ENCODE data around the gene GINS3.
"Not testable (repeated sequence)": the region's sequence is repeated elsewhere in the genome, so short reads cannot be mapped to it uniquely, and the experiment has no call there.

Gene GINS3

DNA sequence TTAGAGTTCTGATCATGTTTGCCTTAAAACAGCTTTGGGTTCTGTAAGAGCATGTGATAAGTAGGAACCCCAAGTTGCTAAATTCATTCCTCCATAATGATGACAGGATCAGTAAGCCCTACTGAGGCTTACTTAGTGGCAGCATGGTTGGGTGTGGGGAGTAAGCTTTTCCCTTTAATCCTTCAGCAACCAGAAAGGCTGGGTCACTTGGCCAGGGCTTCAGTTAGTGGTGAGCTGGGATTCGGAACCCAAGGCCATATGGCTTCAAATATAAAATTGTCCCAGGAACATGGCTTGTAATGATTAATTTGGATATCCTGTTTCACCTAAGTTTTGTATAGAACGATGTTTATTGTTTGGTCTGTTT is 850 bp downstream of the GINS3 start:
- DNase-seq: no peak

DNA sequence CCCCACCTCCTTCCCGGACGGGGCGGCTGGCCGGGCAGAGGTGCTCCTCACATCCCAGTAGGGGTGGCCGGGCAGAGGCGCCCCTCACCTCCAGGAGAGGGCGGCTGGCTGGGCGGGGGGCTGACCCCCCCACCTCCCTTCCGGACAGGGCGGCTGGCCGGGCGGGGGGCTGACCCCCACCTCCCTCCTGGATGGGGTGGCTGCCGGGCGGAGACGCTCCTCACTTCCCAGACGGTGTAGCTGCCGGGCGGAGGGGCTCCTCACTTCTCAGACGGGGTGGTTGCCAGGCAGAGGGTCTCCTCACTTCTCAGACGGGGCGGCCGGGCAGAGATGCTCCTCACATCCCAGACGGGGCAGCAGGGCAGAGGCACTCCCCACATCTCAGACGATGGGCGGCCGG is 4.6 kb downstream of the GINS3 start:
- not testable (repeated sequence) for DNase-seq

DNA sequence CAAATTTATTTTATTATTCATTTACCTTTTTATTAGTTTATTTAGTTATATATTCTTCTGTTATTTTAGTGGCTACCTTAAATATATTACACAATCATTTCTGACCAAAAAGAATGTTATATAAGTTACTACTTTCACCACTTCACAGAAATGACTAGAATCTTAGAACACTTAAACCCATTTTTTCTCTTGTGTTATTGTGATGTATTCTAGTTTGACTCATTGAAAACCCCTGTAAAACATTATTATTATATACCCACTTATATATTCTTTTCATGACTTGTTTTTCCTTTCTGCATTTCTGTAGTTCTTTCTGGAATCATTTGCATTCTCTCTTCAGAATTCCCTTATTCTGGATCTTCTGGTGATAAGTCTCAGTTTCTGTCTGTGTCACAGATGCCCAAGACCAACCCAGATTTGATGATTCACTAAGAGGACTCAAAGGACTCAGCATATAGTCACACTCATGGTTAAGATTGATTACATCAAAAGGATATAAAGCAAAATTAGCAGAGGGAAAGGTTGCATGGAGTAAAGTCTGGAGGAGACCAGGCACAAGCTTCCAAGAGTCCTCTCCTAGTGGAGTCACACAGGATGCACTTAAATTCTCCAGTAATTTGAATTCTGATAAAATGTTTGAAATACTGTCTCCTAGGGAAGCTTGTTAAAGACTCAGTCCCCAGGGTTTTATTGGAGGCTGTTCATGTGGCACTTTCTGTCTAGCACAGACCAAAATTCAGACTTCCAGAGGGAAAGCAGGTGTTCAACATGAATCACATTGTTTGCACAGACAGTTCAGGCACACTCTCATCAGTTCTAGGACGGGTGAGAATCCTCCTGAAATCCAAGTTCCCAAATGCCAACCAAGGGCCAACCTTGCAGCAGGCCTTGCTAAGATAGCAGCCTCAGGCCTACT is 7.7 kb downstream of the GINS3 start:
- no peak for DNase-seq

DNA sequence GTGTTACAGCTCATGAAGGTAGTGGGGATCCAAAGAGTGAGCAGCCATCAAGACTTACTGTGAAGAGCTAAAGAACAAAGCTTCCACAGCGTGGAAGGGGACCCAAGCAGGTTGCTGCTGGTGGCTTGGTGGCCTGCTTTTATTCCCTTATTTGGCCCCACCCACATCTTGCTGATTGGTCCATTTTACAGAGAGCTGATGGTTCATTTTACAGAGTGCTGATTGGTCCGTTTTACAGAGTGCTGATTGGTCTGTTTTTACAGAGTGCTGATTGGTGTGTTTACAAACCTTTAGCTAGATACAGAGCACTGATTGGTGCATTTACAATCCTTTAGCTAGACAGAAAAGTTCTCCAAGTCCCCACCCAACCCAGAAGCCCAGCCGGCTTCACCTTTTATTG is 9.0 kb downstream of the GINS3 start:
- not testable (repeated sequence) for DNase-seq

DNA sequence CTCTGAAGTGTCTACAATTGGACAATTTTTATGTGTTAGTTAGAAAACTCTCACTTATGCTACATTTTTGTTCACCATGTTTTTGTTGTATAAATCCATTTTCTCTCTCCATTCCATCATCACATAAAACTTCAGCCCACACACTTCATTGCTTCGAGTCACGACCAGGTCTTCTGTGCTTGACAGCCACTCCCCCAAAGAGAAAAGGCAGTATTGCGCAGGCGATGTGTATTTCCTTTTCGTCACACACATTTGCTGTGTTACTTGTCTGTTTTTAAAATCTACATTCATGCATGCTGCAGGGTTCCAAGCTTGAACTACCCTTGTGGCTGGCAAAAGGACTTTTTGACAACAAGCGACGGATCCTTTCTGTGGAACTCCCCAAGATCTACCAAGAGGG is 10.5 kb downstream of the GINS3 start:
- no peak for DNase-seq

DNA sequence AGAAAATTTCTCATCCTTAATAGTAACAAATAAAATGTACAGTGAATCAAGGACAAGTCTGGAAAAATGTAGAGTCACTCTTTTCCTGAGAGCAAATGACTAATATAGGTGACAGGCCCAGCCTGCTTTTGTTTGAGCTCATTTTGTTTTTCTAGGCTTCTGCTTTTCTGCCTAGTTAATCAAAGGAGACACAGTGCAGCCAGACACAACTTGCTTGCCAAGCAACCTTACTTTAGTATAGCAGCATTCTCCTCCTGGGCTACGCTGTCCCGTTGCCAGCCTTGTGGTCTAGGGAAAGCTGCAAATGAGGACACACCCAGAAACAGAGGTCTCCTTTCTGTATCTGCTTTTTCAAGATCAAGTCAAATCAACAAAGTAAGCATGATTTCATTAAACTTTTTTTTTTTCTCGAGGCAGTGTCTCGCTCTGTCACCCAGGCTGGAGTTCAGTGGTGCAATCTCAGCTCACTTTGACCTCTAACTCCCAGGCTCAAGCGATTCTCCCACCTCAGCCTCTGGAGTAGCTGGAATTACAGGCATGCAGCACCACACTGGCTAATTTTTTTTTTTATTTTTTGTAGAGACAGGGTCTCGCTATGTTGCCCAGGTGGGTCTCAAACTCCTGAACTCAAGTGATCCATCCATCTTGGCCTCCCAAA is 17.2 kb downstream of the GINS3 start:
- no peak for DNase-seq

DNA sequence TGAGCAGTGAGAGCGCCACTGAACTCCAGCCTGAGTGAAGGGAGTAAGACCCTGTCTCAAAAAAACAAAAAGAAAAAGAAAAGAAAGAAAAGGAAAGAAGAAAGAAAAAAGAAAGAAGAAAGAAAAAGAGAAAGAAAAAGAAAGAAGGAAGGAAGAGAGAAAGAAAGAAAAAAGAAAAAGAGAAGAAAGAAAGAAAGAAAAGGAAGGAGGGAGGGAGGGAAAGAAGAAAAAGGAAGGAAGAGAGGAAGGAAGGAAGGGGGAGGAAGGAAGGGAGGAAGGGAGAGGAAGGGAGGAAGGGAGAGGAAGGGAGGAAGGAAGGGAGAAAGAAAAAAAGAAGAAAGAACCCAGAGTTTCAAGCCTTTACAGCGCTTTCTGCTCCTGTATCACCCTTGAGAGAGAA is 19.1 kb downstream of the GINS3 start:
- DNase-seq: no peak

DNA sequence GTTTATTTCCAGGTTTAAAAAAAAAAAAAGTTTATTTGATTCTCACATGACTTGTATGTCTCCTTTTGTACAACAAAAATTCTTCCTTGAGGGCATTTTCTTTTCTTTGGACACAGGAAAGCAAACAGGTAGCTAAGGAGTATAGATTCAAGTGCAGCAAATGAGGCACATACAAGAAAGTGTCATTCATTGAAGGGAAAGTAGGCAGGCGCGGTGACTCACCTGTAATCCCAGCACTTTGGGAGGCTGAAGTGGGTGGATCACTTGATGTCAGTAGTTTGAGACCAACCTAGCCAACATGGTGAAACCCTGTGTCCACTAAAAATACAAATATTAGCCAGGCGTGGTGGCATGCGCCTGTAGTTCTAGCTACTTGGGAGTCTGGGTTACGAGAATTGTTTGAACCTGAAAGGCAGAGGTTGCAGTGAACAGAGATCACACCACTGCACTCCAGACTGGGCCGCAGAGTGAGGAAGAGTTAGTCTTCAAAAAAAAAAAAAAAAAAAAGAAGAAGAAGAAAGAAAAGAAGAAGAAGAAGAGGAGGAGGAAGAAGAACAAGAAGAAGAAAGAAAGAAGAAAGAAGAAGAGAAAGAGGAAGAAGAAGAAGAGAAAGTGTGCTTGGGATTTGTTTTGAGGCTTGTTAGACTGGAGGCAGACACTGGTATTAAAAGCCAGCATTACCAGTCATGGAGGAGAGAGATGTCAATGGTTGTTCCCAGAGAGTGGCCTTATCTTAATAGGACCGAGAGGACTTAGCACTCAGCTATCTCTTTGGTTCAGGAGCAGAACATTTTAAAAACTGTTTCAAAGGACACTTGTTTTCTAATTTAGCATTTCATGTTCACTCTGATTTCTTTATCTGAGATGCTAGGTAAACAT is 19.7 kb downstream of the GINS3 start:
- no peak for DNase-seq

DNA sequence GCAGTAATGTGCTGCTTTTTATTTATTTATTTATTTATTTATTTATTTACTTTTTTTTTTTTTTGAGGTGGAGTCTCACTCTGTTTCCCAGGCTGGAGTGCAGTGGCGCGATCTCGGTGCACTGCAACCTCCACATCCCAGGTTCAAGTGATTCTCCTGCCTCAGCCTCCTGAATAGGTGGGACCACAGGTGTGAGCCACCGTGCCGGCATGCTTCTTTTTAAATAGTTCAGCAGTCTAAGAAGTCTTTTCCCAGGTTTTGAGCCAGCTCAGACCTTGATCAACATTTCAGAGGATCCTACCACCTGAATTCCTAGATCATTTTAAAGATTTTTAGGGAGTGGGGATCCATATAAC is 20.3 kb downstream of the GINS3 start:
- DNase-seq: not testable (repeated sequence)

DNA sequence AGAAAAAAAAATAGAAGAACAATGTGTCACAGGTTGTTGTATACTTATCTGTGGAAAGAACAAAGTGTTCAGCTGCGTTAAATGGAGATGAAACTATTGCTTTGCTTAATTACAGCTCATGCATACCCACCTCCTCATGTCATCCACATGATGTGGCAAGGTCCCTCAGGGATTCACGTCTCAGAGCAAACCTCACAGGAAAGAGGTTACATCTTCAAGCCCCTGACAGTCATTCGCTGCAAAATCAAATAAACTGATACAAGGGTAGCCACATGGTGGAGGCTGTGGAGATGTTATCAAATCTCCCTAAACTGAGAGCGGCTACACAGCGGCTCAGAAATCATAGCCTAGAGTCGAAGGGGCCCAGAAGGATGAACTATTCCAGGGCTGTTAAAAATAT is 21.1 kb downstream of the GINS3 start:
- no peak for DNase-seq

DNA sequence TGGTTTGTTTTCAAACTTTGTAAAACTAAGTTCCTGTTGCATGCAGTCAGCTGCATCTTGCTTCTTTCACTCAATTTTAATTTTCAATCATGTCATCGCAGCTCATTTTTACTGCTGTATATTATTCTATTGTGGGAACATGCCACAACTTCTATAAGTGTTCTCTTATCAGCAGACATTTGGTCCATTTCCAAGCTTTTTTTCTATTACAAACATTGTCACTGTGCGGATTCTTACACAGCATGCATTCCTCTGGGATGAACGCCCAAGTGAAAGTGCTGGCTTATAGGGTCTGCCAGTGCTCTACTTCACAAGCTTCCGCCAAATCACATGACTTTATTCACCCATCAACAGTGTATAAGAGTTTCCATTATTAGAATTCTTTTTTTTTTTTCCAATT is 22.7 kb downstream of the GINS3 start:
- DNase-seq: no peak

DNA sequence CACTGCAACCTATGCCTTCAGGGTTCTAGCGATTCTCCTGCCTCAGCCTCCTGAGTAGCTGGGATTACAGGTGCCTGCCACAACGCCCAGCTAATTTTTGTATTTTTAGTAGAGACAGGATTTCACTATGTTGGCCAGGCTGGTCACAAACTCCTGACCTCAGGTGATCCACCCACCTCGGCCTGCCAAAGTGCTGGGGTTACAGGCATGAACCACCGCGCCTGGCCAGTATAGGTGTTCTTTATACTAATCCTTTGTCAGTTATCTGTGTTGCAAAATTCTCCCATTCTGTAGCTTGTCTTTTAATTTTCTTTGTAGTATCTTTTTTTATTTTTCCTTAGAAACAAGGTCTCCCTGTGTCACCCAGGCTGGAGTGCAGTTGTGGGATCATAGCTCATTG is 23.7 kb downstream of the GINS3 start:
- DNase-seq: not testable (repeated sequence)

DNA sequence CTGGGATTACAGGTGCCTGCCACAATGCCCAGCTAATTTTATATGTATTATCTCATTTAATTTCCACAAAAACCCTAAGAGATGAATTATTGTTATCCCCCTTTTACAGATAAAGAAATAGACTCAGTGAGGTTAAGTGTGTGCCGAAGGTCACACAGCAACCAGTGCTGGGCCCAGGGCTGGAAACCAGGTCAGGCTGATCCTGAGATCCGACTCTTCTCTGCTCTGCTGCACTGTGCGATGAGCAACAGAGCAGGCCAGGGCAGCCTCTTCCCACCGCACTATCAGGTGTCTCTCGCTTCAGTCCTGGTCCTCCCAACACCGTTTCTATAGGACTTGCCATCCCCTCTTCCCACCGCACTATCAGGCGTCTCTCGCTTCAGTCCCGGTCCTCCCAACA is 24.8 kb downstream of the GINS3 start:
- DNase-seq: no peak

DNA sequence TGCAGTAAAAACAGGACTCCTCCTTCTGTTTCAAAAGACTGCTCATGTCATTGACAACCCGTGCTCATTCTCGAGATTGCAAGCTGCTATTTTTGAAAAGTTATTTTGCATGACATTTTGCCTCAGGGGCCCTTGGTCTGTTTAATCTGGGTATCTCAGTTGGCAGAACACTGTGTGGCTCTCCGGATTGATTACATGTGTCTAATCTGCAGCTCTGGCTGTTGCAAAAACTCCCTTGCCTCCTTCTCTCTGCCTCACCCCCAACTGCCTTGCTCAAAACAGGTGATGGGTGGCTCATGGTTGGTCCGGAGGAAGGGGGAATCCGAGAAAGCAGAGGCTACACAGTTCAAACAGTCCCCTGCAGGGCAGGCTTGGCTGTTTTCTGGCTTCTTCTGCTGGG is 25.3 kb downstream of the GINS3 start:
- no peak for DNase-seq

DNA sequence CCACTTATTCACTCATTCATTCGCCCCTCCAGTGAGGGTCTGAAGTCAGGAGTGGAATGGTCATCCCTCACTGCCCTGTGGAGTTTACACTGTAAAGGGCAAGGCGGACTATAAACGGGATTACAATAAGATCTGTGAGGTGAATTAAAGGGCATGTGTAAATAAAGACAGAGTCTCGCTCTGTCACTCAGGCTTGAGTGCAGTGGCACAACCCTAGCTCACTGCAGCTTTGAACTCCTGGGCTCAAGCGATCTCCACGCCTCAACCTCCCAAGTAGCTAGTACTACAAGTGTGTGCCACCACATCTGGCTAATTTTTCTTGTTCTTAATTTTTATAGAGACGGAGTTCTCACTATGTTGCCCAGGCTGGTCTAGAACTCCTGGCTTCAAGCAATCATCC is 25.8 kb downstream of the GINS3 start:
- no peak for DNase-seq

DNA sequence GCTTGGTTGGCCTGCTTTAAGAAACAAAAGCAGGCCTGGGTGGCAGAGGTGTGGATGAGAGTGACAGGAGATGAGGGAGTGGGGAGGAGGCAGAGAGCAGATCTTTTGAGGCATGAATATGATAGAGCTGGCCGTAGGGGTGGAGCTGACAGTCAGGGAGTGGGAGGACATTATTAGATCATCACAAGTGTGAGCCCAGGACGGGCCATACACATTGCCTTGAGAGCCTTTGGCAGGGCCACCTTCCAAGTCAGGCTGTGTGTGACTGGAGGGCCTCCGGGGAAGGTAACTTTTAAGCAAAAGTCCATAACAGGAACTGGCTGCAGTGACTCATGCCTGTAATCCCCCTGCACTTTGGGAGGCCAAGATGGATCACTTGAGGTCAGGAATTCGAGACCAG is 26.3 kb downstream of the GINS3 start:
- no peak for DNase-seq

DNA sequence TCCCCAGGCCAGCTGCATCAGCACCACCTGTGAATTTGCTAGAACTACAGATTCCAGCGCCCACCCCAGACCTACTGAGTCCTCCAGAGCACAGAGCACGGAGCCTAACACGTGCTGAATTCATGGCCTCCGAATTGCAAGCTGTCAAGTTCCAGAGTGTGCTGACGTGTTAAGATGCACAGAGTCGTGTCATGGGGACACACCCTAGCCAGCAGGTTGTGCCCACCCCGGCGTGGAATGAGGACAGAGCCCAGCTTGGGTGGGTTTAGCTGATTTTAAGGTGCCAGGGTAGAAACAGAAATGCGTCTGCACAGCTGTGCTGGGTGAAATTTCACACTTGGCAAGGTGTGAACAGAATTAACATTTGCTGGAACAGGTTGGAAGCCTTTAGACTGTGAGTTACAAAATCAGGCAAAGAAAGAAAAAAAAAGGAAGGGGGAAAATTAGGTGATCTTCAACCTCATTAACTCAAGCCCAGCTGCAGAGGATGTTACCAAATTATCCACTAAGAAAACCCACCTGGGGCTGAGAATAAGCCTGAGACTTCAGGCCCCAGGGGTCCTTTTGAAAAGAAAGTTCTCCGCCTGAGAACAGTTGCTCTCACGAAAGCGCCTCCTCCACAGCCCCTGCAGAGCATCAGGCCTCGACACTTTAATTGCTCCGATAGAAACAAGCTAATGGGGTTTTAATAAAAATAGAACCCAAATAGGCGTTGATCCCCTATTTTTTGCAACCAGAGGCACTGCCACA is 27.1 kb downstream of the GINS3 start:
- no peak for DNase-seq

DNA sequence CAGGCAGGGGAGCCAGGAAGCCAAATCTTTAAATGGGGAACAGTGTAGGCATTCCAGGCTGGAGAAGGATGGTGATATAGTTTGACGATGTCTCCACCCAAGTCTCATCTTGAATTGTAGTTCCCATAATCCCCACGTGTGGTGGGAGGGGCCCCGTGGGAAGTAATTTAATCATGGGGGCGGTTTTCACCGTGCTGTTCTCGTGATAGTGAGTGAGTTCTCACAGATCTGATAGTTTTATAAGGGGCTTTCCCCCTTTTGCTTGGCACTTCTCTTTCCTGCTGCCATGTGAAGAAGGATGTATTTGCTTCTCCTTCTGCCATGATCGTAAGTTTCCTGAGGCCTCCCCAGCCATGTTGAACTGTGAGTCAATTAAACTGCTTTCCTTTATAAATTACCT is 28.8 kb downstream of the GINS3 start:
- DNase-seq: no peak

DNA sequence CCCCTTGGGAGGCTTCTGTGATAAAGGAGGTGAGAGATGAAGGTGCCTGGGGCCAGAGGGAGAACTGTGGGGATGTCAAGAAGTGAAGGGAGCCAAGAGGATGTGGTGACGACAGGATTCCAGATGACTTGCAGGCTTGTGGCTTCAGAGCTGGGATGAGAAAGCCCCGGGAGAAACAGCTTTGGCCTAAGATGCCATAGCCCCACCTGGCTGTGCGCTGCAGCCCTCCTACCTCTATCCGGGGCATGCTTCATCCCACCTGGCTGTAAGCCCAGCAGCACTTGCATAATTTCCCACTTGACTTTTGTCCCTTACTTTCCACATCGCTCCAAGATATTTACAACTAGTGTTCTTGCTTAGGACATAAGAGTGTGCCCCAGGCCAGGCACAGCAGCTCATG is 29.3 kb downstream of the GINS3 start:
- DNase-seq: no peak

DNA sequence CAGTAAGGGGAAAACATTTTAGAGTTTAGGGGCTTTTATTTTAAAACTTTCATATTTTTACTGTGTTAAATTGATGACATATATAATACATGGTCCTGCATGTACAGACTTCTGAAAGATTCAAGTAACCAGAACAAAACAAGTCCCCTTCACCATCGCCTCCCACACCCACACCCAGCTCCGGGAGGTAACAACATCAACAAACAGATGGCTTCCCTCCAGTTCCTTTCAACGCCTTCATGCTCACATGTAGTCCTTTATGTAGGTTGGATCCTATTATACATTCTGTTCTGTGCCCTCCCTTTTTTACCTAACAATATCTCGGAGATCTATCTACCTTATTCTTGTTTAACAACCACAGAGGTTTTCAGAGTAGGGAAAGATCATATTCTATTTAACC is 30.5 kb downstream of the GINS3 start:
- no peak for DNase-seq

DNA sequence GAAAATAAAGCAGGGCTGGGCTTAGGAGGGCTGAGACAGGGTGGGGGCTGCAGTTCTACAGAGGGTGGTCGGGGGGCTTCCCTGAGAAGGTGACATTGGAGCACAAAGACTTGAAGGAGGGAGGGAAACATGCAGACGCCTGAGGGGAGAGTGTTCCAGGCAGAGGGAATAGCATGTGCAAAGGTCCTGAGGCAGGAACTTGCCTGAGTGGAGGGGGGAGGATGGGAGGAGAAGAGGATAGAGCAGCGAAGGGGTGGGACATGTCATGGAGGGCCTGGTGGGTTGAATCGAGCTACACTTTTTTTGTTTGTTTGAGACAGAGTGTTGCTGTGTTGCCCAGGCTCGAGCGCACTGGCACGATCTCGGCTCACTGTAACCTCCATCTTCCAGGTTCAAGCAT is 33.0 kb downstream of the GINS3 start:
- DNase-seq: no peak

DNA sequence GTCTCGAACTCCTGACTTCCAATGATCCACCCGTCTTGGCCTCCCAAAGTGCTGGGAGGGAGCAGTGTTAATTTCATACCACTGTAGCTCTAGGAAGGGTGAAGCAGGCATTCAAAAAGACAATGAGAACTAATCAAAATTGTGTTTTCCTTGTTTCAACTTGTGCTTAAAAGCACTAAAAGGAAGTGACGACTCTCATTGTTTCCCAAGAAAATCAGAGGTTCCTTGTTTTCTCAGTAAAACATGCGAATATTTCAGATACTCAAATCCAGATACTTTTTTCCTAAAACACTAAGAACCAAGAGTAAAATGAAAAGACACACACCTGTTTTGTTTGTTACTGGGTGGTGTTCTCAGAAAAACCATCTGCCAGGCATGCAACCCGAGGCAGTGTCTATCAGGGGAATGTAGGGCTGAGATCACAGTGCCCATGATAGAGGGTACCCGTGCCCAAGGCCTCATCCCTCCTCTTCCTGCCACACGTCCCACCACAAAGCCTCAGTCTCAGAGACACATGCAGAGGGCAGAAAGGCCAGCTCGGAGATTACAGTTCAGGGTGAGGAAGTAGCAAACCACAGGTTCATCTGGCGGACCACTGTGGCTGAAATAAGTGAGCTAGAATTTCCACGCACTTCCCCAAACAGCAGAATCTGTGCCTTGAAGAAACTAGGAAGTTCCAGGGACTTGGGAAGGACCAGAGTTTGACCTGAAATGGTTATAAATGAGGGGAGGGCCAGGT is 33.7 kb downstream of the GINS3 start:
- DNase-seq: peak in 1 of 2 donors; percentile 14
